SH-SY5Y (cell line): ENCODE data around the gene CTSE.

Experiments
- GATA2 ChIP-seq: IDR thresholded peaks from 2 replicates; pipeline ENCODE4 v1.6.1; 2011; ENCODE audit warnings: mild to moderate bottlenecking, low read depth, low read length
- GATA3 ChIP-seq: IDR thresholded peaks from 2 replicates; pipeline ENCODE4 v1.6.1; 2011; ENCODE audit warnings: low read depth, mild to moderate bottlenecking, low read length, moderate library complexity

GRCh38 chr1:206012086-206012859, 11.4 kb downstream of the CTSE start:
- TF ChIP-seq GATA3 (no peak), GATA2 (no peak)
